Suprapubic skin (tissue), 3 donors: ENCODE results near the gene ARFIP2.

ENCODE experiments used
- CTCF ChIP-seq, 2 donors: fragments of 200-600 bp in 1 of 2; fragments of 450-650 bp in 1 of 2; sonication (generic) in 1 of 2; IDR thresholded peaks; one replicate each; pipeline ENCODE4 v1.5.1; 2016 to 2019; ENCODE audit warnings: antibody characterized with exemption in 2 of 2, mild to moderate bottlenecking in 1 of 2, moderate library complexity in 1 of 2
- POLR2A ChIP-seq, 2 donors: fragments of 450-650 bp; IDR thresholded peaks; one replicate each; pipeline ENCODE4 v1.6.1; 2017; ENCODE audit warnings: antibody characterized with exemption in 2 of 2, mild to moderate bottlenecking in 2 of 2, moderate library complexity in 2 of 2

GRCh38 chr11:6486938-6487337 is 5.8 kb upstream of the ARFIP2 start:
- TF ChIP-seq POLR2A (IDR thresholded peaks at IDR 0.05), result no peak
- TF ChIP-seq CTCF (IDR thresholded peaks at IDR 0.05), result no peak
